Small intestine (tissue), 7 donors: Measurements from ENCODE around the gene ASTL. TPM values are rescaled to one million over a fixed set of nuclear protein-coding genes. Genes with fewer than 3 reads are reported as not detected.
"Not testable (repeated sequence)": the region's sequence is repeated elsewhere in the genome, so short reads cannot be mapped to it uniquely, and the experiment has no call there.

Experiments used
- DNase-seq, 2 donors: peaks; one replicate each; pipeline versions ENCODE4 v3.0.0 to v3.0.0-alpha.2; 2013
- FAIRE-seq: peaks from 2 replicates; lab custom pipeline; 2012; peaks lifted over from hg19 to GRCh38; lab: Jason Lieb, UNC
- H3K27ac ChIP-seq, 3 donors: one replicate each; pipeline ENCODE4 v1.5.1; 2013; ENCODE audit warnings: low read length in 2 of 3, mild to moderate bottlenecking in 2 of 3, control low read depth in 1 of 3, inconsistent platforms in 1 of 3, low read depth in 1 of 3, moderate library complexity in 1 of 3
- H3K27me3 ChIP-seq, 3 donors: one replicate each; pipeline ENCODE4 v1.6.1; 2013; ENCODE audit warnings: low read length in 3 of 3, inconsistent platforms in 1 of 3; ENCODE audit not compliant: control insufficient read depth in 3 of 3, insufficient read depth in 3 of 3
- H3K36me3 ChIP-seq, 3 donors: one replicate each; pipeline ENCODE4 v1.6.1; 2013; ENCODE audit warnings: low read length in 3 of 3, inconsistent platforms in 1 of 3, low read depth in 1 of 3, mild to moderate bottlenecking in 1 of 3, moderate library complexity in 1 of 3; ENCODE audit not compliant: control insufficient read depth in 3 of 3, insufficient read depth in 2 of 3
- H3K4me1 ChIP-seq, 3 donors: one replicate each; pipeline ENCODE4 v1.6.1; 2013; ENCODE audit warnings: low read length in 2 of 3, inconsistent platforms in 1 of 3, low read depth in 1 of 3, mild to moderate bottlenecking in 1 of 3, moderate library complexity in 1 of 3; ENCODE audit not compliant: control insufficient read depth in 3 of 3, insufficient read depth in 2 of 3
- H3K4me3 ChIP-seq, 3 donors: one replicate each; pipeline ENCODE4 v1.5.1; 2013; ENCODE audit warnings: low read length in 3 of 3, control low read depth in 1 of 3, inconsistent platforms in 1 of 3, low read depth in 1 of 3, mild to moderate bottlenecking in 1 of 3, moderate library complexity in 1 of 3
- H3K9me3 ChIP-seq, 2 donors: one replicate each; pipeline ENCODE4 v1.6.1; 2013; ENCODE audit warnings: low read depth in 1 of 2, low read length in 1 of 2; ENCODE audit not compliant: control insufficient read depth in 2 of 2, insufficient read depth in 1 of 2
- WGBS, 3 donors: extraction: QIAGEN DNeasy Blood & Tissue Kit; methylation state at CpG; one replicate each; pipeline ENCODE4 v1.1.7; 2013; 5-methylcytosine and 5-hydroxymethylcytosine counted together
- polyA plus RNA-seq, 4 donors: library from polyadenylated mRNA; stranded (reverse) in 3 of 4; unstranded in 1 of 4; fragments of 200-250 nt in 3 of 4; fragments of 120-200 nt in 1 of 4; gene quantifications; one replicate each; pipeline versions ENCODE4 v1.2.1 to v1.2.3, GENCODE V29; 2013
- donor health status: healthy with polysubstance abuse.
- donor health status: control.
- donor health status: control.
- donor health status: Bipolar disorder and iron deficiency.
- donor health status: healthy.

The ASTL gene
- polyA plus RNA-seq, 4 donors: not detected

- Histone ChIP-seq H3K27ac (peak overlapping the region in 2 of 3 donors; percentile 63 to 87), H3K4me1 (peaks cover 0 to 3% (median 0%) of the 10 kb centered on the region in 3 donors), H3K36me3 (no peaks in the 10 kb centered on the region), H3K4me3 (no peak overlapping the region), H3K9me3 (no peaks in the 10 kb centered on the region), H3K27me3 (no peaks in the 10 kb centered on the region)
- no peak for FAIRE-seq
- DNase-seq: peak in 1 of 2 donors; percentile 50
- 59 to 89% (median 66%) methylated on average over 13 of the region's 13 CpGs for WGBS, 3 donors
Observed at GRCh38 chr2:96163768-96164429, 25.6 kb upstream of the ASTL start.

- Histone ChIP-seq H3K9me3 (no peaks in the 10 kb centered on the region), H3K4me1 (peaks cover 0 to 3% (median 3%) of the 10 kb centered on the region in 3 donors), H3K4me3 (no peak overlapping the region), H3K27me3 (no peaks in the 10 kb centered on the region), H3K36me3 (no peaks in the 10 kb centered on the region), H3K27ac (peak overlapping the region in 2 of 3 donors; percentile 6 to 87)
- 82 to 92% (median 83%) methylated on average over 5 of the region's 5 CpGs for WGBS, 3 donors
- no peak for DNase-seq
- no peak for FAIRE-seq
Observed at GRCh38 chr2:96163415-96163767, 25.1 kb upstream of the ASTL start.

DNA sequence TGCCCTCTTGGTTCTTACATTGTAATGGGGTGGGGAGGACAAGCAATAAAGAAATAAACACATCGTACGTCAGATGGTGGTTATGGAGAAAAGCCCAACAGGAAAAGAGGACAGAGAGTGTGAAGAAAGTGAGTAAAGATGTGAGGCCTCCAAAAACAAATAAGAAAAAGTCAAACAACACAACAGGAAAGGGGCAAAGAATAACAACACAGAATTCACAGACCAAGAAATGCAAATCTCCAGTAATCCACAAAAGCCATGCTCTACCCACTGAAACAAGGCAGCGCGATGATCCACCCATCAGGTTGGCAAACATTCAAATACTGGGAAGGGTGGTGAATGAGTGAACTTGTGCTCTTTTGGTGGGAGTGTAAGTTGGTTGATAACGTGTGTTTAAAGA lies 23.6 kb upstream of the ASTL start:
- Histone ChIP-seq H3K36me3 (no peaks in the 10 kb centered on the region), H3K4me1 (peaks cover 0 to 7% (median 3%) of the 10 kb centered on the region in 3 donors), H3K27ac (peak overlapping the region in 1 of 3 donors; percentile 30), H3K4me3 (no peak overlapping the region), H3K27me3 (no peaks in the 10 kb centered on the region), H3K9me3 (no peaks in the 10 kb centered on the region)
- WGBS, 3 donors: 7 to 32% (median 16%) methylated on average over 5 of the region's 5 CpGs
- DNase-seq (peak in 1 of 2 donors; percentile 42), FAIRE-seq (no peak)

DNA sequence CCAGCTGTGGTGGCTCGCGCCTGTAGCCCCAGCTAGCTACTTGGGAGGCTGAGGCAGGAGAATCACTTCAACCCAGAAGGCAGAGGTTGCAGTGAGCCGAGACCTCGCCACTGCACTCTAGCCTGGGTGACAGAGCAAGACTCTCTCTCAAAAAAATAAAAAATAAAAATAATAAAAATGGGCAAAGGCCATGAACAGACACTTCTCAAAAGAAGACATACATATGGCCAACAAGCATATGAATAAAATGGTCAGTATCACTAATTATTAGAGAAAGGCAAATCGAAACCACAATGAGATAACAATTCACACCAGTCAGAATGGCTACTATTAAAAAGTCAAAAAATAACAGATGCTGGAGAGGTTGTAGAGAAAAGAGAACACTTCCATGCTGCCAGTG lies 22.1 kb upstream of the ASTL start:
- WGBS, 3 donors: 95 to 98% (median 96%) methylated on average over 5 of the region's 5 CpGs
- H3K27ac ChIP-seq, H3K9me3 ChIP-seq, H3K4me3 ChIP-seq, FAIRE-seq, H3K27me3 ChIP-seq, H3K36me3 ChIP-seq, DNase-seq, H3K4me1 ChIP-seq: not testable (repeated sequence)

DNA sequence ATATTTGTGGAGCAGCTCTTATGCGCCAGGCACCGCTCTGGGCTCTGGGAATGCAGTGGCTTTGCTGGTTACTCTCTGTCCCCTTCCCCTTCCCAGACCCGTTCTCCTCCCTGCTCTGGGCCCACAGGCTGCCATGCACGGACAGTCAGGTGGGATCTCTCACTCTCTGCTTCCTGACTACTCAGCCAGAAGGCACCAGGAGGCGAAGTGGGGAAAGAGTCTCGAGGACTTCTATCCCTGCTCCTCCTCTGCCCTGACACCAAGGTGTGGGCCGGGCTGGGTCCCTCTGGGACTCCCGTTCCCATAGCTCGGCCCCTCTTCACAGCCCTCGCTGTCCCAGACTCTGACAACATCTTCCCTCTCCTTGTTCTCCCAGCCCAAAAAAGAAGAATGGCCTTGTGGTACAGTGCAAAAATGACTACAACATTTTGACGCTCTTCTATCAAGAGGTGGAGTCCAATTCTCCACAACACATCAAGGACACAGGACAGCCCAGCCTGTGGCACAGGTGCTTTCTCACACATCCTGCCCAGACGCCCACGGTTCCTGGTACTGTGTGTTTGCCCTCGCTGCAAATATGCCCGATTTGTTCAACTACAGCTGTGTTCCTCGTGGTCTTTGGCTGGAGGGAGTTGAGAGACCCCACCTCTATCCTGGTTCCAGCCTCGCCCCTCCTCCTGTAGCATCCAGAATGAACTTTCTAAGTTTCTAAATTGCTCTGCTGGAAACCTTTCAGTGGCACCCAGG lies 21.0 kb upstream of the ASTL start:
- Histone ChIP-seq H3K36me3 (no peaks in the 10 kb centered on the region), H3K27me3 (no peaks in the 10 kb centered on the region), H3K9me3 (no peaks in the 10 kb centered on the region), H3K4me1 (peaks cover 0 to 7% (median 3%) of the 10 kb centered on the region in 3 donors), H3K4me3 (no peak overlapping the region), H3K27ac (no peak overlapping the region)
- DNase-seq (no peak), FAIRE-seq (no peak)
- 79 to 84% (median 83%) methylated on average over 17 of the region's 17 CpGs for WGBS, 3 donors

DNA sequence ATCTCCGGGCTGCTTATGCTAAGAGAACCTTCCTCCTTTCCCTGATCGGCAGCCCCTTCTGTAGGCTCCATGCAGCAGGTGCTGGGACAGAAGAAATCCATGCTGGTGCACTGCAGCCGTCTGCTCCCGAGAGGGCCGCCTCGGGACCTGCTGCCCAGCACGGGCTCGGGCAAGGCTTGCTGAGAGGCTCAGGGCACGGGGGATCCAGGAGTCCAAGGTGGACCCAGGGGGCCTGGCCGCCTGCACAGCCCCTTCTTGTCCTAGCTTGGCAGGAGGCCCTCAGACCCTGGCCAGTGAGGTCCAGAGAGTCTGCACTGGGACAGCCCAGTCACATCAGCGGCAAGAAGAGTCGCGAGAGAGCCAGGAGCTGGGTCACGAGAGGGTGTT lies 20.2 kb upstream of the ASTL start:
- H3K27ac ChIP-seq: no peak overlapping the region
- no peaks in the 10 kb centered on the region for H3K36me3 ChIP-seq
- H3K9me3 ChIP-seq: no peaks in the 10 kb centered on the region
- H3K4me1 ChIP-seq: peaks cover 0 to 7% (median 3%) of the 10 kb centered on the region in 3 donors
- DNase-seq: no peak
- 87 to 93% (median 89%) methylated on average over 14 of the region's 14 CpGs for WGBS, 3 donors
- no peaks in the 10 kb centered on the region for H3K27me3 ChIP-seq
- FAIRE-seq: no peak
- H3K4me3 ChIP-seq: no peak overlapping the region

GRCh38 chr2:96157649-96158553 lies 19.6 kb upstream of the ASTL start:
- Histone ChIP-seq H3K9me3 (no peaks in the 10 kb centered on the region), H3K27ac (no peak overlapping the region), H3K36me3 (no peaks in the 10 kb centered on the region), H3K4me1 (peaks cover 0 to 7% (median 3%) of the 10 kb centered on the region in 3 donors), H3K27me3 (no peaks in the 10 kb centered on the region), H3K4me3 (no peak overlapping the region)
- no peak for FAIRE-seq
- 62 to 75% (median 64%) methylated on average over 19 of the region's 19 CpGs for WGBS, 3 donors
- peak in 1 of 2 donors; percentile 62 for DNase-seq
